GM20000 (cell line): Measurements from ENCODE around the gene MAU2.

ENCODE experiments used
- DNase-seq: peaks from one replicate; pipeline ENCODE4 v3.0.0; 2012; ENCODE audit warnings: low spot score
- TF ChIP-seq, protein P1 (sequence below): IDR thresholded peaks from 2 replicates; pipeline ENCODE4 v1.5.1; 2012; ENCODE audit warnings: mild to moderate bottlenecking, control low read depth; ENCODE audit errors: extremely low read depth, missing control alignments

The MAU2 gene, protein sequence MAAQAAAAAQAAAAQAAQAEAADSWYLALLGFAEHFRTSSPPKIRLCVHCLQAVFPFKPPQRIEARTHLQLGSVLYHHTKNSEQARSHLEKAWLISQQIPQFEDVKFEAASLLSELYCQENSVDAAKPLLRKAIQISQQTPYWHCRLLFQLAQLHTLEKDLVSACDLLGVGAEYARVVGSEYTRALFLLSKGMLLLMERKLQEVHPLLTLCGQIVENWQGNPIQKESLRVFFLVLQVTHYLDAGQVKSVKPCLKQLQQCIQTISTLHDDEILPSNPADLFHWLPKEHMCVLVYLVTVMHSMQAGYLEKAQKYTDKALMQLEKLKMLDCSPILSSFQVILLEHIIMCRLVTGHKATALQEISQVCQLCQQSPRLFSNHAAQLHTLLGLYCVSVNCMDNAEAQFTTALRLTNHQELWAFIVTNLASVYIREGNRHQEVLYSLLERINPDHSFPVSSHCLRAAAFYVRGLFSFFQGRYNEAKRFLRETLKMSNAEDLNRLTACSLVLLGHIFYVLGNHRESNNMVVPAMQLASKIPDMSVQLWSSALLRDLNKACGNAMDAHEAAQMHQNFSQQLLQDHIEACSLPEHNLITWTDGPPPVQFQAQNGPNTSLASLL

GRCh38 chr19:19320361-19321140 lies at the start of gene MAU2, which contains the start of gene SUGP1:
Gene MAU2, plus strand, starts transcription at chr19:19320829. Its CDS starts 31 bp downstream, at chr19:19320860.
Gene SUGP1, minus strand, starts transcription at chr19:19320509. Its CDS starts 13 bp downstream, at chr19:19320496.
- TF ChIP-seq, protein P1, sequence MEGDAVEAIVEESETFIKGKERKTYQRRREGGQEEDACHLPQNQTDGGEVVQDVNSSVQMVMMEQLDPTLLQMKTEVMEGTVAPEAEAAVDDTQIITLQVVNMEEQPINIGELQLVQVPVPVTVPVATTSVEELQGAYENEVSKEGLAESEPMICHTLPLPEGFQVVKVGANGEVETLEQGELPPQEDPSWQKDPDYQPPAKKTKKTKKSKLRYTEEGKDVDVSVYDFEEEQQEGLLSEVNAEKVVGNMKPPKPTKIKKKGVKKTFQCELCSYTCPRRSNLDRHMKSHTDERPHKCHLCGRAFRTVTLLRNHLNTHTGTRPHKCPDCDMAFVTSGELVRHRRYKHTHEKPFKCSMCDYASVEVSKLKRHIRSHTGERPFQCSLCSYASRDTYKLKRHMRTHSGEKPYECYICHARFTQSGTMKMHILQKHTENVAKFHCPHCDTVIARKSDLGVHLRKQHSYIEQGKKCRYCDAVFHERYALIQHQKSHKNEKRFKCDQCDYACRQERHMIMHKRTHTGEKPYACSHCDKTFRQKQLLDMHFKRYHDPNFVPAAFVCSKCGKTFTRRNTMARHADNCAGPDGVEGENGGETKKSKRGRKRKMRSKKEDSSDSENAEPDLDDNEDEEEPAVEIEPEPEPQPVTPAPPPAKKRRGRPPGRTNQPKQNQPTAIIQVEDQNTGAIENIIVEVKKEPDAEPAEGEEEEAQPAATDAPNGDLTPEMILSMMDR, result no peak
- peak; percentile 97 for DNase-seq

- TF ChIP-seq, protein P1, result no peak
- peak; percentile 27 for DNase-seq
Observed at GRCh38 chr19:19271828-19272599, 48.6 kb upstream of the MAU2 start.

GRCh38 chr19:19274146-19274545 lies 46.5 kb upstream of the MAU2 start:
- DNase-seq, result peak; percentile 17
- TF ChIP-seq, protein P1, result no peak

GRCh38 chr19:19274716-19275565 lies 45.7 kb upstream of the MAU2 start:
- peak; percentile 20 for DNase-seq
- TF ChIP-seq, protein P1, result no peak

DNA sequence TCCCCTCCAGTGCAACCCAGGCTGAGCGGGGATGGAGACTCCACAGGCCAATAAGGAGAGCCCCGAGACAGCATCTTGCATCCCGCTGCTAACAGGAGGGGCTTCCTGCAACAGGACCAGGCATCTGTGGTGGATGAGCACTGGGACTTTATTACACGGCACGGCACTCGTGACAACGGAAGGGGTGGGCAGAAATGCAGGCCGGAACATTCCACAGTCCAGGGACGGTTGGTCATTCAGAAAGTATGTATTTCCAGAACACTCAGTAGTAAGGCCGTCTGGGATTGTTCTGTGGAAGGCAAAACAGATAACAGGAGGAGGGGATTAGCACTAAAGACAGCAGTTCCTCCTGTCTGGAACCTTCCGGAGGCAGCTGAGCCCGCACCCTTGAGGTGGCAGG lies 44.2 kb upstream of the MAU2 start:
- TF ChIP-seq, protein P1, result no peak
- DNase-seq, result no peak

GRCh38 chr19:19276851-19277250 lies 43.8 kb upstream of the MAU2 start:
- DNase-seq, result no peak
- TF ChIP-seq, protein P1, result no peak
